H4 (cell line): Measurements from ENCODE around the gene RALB. TPM values are rescaled to one million over a fixed set of nuclear protein-coding genes. Genes with fewer than 3 reads are reported as not detected.

ENCODE experiments used
- DNase-seq: peaks from one replicate; pipeline ENCODE4 v3.0.0-alpha.2; 2015; ENCODE audit warnings: low spot score
- total RNA-seq: library from RNA; depleted of rRNA; stranded (reverse); fragments of >200 nt; shearing (Covaris generic); gene quantifications from 2 replicates; pipeline ENCODE4 v1.2.3, GENCODE V29; 2014

The RALB gene
- total RNA-seq, 1 experiment from 2014 or later: 34.4 TPM

DNA sequence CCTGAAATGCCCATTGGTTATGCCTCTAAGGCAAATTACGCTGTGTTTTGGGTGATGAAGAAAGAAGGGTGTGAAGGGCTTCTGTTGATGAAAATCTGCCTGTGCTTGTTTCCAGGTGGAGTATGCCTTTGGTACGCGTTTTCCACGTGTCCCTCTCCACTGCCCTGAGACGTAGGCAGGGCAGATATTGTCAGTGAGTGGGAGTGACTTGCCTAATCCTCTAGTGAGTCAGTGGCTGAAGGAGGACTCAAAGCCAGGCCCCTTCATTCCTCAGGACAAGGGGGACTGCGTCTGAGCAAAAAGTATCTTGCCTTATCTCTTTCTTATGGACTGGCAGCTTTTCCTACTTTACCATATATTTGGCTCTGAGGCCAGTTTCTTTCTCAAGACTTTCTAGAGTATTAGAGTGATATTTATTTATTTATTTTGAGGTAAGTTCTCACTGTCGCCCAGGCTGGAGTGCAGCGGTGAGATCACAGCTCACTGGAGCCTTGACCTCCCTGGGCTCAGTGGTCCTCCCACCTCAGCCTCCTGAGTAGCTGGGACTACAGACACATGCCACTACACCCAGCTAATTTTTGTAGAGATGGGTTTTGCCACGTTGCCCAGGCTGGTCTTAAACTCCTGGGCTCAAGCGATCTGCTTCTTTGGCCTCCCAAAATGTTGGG is 10.2 kb downstream of the RALB start:
- DNase-seq: no peak

DNA sequence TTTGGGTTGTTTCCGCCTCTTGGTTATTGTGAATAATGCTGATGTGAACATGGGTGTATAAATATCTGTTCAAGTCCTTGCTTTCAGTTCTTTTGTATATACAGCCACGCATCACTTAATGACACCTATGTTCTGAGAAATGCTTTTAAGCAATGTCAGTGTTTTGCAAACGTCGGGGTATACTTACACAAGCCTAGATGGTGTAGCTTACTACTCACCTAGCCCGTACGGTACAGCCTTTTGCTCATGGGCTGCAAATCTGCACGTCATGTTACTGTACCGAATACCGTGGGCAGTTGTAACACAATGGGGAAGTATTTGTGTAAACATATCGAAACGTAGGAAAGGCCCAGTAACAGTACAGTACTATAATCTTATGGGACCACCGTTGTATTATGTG is 12.4 kb downstream of the RALB start:
- DNase-seq: no peak

DNA sequence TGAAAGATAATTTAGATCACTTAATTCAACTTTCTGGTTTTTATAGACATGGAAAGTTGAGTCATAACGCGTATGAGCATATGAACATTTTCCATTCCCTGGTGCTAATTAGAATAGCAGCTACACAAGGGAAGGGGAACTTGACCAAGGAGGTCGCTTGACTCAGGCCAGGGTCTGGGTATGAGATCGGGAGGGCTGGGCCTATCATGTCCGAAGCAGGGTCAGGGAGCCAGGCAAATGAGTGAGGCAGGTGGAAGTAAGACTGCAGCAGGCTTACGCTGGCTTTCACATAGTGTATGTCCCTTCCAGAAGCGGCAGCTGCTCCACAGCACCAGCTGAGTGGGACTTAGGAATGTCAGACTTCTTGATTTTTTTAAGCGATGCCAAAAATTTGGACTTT is 14.7 kb downstream of the RALB start:
- DNase-seq: no peak

DNA sequence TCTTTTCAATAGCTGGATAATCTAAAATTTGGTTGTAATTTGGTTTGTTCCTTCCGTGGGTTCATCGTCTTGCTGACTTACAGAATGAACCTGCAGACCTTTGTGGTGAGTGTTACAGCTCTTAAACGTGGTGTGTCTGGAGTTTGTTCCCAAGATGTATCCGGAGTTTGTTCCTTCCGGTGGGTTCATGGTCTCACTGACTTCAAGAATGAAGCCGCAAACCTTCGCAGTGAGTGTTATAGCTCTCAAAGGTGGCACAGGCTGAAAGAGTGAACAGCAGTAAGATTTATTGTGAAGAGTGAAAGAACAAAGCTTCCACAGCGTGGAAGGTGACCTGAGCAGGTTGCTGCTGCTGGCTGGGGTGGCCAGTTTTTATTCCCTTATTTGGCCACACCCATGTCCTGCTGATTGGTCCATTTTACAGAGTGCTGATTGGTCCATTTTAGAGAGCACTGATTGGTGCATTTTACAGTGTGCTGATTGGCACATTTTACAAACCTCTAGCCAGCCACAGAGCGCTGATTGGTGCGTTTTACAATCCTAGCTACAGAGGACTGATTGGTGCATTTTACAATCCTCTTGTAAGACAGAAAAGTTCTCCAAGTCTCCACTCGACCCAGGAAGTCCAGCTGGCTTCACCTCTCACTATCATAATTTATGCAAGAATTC is 16.6 kb downstream of the RALB start:
- DNase-seq: no peak

DNA sequence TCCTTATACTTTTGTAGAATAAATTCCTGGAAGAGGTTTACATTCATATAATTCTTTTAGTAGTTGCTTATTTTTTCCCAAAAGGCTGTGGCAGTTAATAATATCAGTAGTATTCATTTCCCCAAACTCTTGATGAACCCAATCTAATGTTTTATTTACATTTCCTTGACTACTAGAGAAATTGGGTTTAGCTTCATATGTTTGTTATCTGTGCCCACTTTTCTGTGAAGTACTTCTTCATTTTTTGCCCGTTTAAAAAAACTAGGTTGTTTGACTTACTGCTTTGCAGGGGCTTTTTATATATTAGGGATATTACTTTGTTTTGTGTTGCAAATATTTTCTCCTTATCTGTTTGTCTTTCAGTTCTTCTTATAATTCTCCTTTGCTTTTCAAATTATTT is 17.2 kb downstream of the RALB start:
- no peak for DNase-seq

DNA sequence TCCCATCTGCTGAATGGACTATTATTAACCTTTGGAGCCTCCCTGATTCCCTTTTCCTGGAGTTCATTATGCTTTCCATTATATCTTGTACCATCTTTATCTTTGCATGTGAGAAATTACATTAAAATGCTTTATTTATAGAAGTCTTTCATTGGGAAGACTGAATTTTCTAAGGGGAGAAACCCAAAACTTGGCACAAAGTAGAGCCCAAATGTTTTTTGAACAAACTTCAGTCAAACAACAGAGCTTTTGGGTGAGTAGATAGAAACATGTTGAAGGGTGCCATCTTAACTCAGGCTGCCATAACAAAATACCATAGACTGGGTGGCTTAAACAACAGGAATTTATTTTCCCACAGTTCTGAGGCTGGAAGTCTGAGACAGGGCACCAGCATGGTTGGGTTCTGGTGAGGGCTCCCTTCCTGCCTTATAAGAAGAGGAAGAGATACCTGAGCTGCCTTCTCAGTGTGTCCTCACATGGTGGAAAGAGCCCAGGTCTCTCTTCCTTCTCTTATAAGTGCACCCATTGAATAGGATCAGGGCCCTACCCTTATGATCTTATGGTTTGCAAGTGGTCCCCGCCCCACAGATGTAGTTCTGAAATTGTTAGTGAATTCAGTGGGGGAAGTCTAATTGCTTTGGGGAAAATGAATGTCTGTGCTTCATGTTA is 19.2 kb downstream of the RALB start:
- DNase-seq: no peak

DNA sequence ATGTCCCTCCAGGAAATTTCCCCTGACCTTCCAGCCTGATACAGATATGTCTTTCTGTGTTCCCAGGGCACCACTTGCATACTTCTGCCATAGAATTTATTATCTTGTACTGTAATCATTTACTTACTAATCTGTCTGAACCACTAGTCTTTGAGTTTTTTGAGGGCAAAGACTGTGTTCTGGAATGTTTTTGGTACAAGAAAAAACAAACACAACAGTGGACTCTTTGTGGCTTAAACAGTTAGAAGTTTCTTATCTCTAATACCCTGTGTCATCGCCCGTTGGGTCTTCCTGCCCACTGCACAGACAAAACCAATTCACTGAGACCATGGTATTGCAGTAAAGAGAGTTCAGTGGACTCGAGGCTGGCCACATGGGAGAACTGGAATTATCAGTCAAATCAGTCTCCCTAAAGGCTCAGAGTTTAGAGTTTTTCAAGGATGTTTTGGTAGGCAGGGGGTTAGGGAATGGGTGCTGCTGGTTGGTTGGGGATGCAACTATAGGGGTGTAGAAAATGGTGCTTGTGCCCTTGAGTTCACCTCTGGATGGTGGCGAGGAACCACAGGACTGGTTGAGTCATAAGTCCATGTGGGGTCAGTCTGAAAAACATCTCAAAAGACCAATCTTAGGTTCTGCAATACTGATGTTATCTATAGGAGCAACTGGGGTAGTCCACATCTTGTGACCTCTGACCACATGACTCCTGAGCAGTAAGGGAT is 20.3 kb downstream of the RALB start:
- DNase-seq: no peak

DNA sequence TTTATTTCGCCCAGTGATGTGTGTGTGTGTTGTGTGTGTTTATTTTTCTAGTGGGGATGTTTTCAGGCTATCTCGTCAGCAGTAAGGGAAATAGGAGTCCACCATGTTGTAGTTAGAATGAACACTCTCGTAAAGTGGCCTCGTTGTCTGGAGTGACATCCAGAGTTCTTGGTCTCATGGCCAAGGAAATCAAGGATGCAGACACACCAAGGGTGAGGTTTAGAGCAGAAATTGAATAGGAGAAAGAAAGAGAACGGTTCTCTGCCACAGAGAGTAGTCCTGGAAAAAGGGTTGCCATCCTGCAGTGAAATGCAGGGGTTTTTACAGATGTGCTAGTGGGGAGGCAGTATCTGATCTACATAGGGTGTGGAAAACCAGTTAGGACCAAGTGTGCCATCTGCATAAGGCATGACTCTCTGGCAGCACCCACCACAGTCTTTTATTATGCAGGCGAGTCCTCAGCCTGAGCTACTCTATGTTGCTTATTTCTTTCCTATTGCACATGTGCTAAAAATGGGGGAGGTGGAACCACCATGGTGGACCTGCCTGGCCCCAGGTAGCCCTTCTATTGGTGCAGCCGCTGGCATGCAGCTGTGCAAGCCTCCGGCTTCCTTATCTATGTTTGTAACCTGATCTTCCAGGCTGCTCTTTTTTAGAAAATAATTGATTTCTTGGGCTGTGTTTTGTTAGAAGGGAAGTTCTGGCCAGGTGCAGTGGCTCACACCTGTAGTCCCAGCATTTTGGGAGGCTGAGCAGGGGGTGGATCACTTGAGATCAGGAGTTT is 23.2 kb downstream of the RALB start:
- DNase-seq: no peak

DNA sequence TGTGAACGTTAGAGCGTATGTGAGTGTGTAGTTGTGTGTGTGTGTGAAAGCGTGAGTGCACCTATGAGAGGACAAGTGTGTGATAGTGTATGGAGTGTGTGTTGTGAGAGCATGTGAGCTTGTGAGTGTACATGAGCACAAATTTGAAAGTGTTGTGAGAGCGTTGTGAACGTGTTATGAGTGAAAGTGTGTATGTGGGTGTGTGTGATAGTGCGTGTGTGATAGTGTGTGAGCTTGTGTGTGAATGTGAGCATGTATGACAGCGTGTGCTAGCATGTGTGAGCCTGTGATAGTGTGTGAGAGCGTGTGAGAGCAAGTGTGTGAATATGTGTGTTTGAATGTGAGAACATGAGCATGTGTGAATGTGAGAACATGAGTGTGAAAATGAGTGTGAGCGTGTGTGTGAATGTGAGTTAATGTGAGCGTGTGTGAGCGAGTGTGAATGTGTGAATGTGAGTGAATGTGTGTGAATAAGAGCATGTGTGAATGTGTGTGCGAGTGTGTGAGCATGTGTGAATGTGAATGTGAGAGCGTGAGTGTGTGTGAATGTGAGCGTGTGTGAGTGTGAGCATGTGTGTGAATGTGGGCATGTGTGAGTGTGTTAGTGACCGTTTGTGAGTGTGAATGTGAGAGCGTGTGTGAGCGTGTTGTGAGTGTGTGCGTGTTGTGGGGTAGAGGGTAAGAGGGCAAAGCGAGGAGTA is 25.0 kb downstream of the RALB start:
- no peak for DNase-seq

DNA sequence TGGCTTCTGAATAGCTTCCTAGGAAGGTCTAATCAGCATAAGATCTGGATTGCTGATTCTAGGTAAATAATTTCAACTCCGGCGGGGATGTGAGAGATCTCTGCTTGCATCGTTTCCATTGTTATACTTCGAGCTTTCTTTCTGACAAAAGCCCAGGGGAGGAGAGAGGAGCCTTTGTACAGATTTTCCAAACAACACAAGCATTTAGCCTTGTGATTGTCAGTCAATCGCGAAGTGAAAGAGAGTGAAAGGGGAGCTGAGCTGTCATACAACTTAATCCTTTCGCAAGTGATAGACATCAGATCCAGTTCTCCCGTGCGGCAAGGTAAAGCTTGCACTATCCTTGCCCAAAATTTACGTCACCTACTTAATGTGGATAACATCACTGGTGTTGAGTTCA is 26.2 kb downstream of the RALB start:
- DNase-seq: no peak

DNA sequence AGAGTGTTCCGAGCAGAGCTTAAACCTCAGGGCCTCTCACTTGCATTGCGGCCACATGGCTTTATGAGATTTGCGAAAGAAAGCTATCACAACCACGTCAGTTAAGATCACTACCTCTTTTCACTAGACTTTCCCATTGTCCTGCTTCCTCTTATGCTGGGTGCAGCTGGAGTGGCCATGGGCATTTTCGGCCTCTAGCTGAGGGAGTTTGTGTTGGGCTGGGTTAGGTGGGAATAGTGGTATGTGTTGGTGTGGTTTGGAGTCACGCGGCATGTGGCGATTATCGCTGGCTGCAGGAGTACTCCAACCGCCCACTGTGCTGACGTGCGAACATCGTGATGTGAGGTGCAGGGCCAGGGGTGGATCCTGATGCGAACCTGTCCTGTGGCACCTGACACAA is 27.1 kb downstream of the RALB start:
- DNase-seq: no peak

DNA sequence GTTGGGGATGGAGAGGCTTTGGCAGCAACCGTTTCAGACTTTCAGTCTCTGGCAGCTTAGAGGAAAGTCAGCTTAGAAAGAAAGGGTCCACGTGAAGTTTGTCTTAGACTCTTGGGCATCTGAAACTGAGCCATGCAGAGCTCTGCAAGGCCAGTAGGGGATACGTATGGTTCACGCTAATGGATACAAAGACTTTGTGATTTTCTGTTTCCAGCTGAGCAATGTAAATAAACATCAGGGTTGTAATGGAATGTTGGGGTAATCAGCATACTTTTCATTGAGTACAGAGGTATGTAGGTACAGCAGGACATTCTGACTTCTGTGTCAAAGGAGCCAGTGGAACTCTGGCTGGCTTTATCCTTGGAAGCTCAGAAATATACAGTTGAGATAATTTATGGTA is 31.0 kb downstream of the RALB start:
- DNase-seq: peak; percentile 59

DNA sequence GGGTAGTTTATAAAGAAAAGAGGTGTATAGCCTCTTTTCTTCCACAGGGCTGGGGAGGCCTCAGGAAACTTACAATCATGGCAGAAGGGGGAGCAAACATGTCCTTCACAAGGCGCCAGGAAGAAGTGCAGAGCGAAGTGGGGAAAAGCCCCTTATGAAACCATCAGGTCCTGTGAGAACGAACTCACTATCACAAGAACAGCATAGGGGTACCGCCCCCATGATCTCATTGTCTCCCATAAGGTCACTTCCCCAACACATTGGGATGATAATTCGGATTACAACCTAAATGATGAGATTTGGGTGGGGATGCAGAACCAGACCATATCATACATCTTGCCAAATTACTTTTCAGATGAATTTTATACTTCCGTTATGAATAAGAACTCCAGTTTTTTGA is 32.4 kb downstream of the RALB start:
- DNase-seq: no peak

DNA sequence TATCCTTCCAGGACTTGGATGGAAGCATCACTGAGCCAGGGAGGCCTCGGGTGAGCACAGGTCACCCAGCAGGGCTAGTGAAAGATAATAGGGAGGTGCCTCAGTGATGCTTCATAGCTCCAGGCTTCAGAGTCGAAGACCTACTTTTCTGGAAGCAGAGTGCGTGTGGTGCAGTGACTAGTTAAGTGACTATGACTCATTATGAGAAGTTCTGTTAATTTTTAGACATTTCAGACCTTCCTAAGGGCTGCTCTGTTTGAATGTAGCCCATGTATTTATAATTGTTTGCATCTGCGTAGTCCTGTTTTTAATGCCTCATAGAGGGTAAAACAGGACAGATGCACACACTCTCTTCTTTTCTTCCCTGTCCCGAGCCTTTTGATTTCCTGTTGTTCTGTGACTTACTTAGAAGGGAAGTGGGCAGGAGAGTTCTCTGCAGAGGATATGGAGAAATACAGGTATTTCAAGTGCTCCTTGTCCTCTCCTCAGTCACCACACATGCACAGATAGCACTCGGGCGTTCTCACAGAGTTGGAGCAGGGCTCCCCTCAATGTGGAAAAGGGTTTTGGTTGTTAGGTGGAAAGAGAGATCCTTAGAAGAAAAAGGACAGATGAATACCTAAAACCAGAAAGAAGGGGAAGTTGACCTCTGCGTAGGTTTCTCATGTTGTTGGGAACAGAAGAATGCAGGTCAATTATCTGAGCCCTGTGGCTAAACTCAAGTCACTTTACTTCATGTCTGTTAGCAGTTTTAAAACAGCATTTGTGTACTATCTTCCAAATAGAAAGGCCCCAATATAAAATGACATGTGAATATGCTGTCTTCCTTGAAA is 34.7 kb downstream of the RALB start:
- DNase-seq: peak; percentile 52

DNA sequence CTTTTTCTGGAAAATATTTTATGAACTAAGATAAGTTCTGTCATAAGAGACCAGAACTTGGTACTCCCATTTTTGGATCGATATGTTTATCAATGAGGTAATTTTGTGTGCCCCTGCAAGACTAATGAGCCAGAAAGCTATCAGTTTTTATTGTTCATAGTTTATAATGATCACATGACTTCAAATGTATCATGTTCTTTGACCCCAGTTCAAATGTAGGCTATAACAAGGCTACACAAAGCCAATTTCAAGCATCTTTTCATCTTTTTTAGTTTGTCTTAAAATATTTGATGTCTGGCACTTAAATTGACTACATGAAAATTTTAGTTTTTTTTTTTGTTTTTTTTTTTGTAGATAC is 35.3 kb downstream of the RALB start:
- no peak for DNase-seq

DNA sequence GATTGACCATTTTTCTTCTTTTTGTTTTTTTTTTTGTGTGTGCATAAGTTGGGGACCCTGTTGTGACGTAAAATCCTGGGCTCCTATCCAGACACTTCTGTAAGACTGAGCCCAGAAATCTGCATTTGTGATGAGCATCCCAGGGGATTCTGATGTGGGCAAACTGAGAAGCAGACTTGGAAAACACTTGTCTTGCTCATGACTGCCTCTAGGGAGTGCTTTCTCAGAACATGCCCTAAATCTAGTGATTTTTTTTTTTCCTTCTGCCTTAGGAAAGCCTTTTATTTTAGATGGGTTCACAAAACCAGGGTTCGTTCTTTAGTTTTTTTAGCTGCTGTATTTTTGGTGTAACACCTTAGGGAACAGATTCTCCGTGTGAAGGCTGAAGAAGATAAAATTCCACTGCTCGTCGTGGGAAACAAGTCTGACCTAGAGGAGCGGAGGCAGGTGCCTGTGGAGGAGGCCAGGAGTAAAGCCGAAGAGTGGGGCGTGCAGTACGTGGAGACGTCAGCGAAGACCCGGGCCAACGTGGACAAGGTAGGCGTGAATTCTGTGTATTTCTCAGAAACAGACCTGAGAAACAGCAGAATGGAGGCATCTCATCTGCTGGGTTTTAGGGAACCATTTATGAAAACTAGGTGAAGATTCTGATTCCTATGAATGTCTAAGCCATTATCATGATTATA is 36.7 kb downstream of the RALB start:
- no peak for DNase-seq

DNA sequence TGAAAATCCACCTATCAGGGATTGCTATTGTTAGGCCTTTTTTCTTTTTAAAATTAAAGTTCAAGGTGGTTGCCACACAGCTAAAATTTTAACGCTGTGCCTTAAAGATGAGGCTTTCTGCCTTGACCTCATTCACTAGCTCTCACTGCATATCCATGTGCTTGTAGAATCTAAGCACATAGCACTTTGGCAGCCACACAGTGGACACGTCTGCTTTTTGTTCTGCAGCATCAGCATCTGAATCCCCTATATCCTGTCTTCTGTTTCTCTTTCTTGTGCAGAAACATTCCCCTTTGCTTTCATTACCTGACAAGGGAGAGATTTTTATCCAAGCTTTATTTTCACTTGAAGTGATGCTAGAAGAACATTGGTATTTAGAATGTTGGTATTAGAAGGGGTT is 38.1 kb downstream of the RALB start:
- DNase-seq: no peak

DNA sequence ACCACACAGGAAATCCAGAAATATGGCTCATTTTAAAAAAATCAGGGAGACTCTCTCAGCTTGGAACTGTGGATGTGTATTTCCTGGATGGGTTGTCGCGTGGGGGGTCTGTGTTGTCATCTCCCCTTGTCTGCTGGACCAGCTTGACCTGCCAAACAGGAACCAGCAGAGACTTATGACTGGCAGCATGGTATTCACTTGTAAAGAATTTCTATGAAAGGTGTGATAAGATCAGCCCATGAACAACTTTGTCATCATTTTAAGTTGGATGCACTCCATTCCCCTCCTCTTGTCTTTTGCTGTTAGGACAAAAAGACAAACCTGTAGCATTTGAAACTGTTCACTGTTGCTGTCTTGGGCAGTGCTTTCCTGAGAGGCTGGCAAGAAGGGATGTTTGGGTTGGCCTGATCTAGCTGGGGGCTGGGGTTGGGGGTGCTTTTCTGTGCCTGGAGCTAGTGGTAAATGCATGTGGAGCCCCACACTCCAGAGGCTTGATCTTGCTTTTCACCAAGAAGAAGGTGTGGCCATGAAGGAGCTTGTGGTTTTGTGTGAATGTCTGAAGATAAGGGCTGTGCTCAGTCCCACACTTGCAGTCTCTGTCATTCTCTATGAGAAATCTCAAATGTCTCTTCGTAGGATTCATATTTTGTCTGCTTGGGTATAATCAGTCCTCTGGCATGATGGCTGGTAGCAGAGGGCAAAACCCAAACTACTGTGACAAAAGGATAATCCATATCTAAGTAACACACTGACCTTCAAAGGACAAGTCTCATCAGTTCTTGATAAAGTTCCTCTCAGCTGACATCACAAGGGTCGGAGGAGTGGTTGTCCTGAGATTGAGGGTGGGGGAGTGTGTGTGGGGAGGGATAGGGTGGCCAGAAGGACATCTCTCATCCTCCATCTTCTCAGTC is 39.0 kb downstream of the RALB start:
- no peak for DNase-seq
